GM23338 (cell line): ENCODE data around the gene TMEM174.
"Not testable (repeated sequence)": the region's sequence is repeated elsewhere in the genome, so short reads cannot be mapped to it uniquely, and the experiment has no call there.

Experiments used
- CREB1 ChIP-seq: fragments of 250-450 bp; sonication (Bioruptor Pico); IDR thresholded peaks from 2 replicates; pipeline ENCODE4 v1.5.0; 2020; ENCODE audit warnings: low read depth, mild to moderate bottlenecking, moderate library complexity
- EZH2 ChIP-seq: fragments of 200-600 bp; sonication (generic); IDR thresholded peaks from one replicate; pipeline ENCODE4 v1.8.0; 2017; ENCODE audit warnings: antibody characterized with exemption, mild to moderate bottlenecking, low read depth; ENCODE audit not compliant: unreplicated experiment
- EZH2phosphoT487 ChIP-seq: fragments of 200-600 bp; sonication (generic); IDR thresholded peaks from one replicate; pipeline ENCODE4 v1.8.1; 2018; ENCODE audit warnings: antibody characterized with exemption; ENCODE audit not compliant: unreplicated experiment
- JUNB ChIP-seq: IDR thresholded peaks from one replicate; pipeline ENCODE4 v1.6.1; 2016; ENCODE audit warnings: antibody characterized with exemption; ENCODE audit not compliant: unreplicated experiment
- POLR2AphosphoS5 ChIP-seq: IDR thresholded peaks from 2 replicates; pipeline ENCODE4 v1.6.1; 2016; ENCODE audit warnings: antibody characterized with exemption, low read depth
- ZNF331 ChIP-seq: fragments of 250-450 bp; sonication (Bioruptor Pico); IDR thresholded peaks from 2 replicates; pipeline ENCODE4 v1.5.0; 2020; ENCODE audit warnings: low read depth, mild to moderate bottlenecking, moderate library complexity
- TF ChIP-seq, protein P1 (sequence below), 2 experiments: fragments of 200-600 bp in 1 of 2; sonication (generic) in 1 of 2; conservative IDR thresholded peaks; 2 replicates each; pipeline versions ENCODE4 v1.5.1 to v1.6.1; 2016 to 2017; ENCODE audit warnings: antibody characterized with exemption in 2 of 2, low read depth in 2 of 2, mild to moderate bottlenecking in 2 of 2, moderate library complexity in 1 of 2
- TF ChIP-seq, protein P2 (sequence below): IDR thresholded peaks from one replicate; pipeline ENCODE4 v1.6.1; 2018; ENCODE audit warnings: antibody characterized with exemption; ENCODE audit not compliant: unreplicated experiment

DNA sequence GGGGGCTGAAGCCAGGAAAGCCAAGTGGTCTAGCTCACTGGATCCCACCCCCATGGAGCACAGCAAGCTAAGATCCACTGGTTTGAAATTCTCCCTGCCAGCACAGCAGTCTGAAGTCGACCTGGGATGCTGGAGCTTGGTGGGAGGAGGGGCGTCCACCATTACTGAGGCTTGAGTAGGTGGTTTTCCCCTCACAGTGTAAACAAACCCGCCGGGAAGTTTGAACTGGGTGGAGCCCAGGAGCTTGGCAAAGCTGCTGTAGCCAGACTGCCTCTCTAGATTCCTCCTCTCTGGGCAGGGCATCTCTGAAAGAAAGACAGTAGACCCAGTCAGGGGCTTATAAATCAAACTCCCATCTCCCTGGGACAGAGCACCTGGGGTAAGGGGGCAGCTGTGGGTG lies 34.2 kb downstream of the TMEM174 start:
- TF ChIP-seq EZH2; EZH2phosphoT487; ZNF331 (CRISPR knock-in tag); CREB1 (CRISPR knock-in tag); JUNB; POLR2AphosphoS5: not testable (repeated sequence)
- TF ChIP-seq, protein P1, sequence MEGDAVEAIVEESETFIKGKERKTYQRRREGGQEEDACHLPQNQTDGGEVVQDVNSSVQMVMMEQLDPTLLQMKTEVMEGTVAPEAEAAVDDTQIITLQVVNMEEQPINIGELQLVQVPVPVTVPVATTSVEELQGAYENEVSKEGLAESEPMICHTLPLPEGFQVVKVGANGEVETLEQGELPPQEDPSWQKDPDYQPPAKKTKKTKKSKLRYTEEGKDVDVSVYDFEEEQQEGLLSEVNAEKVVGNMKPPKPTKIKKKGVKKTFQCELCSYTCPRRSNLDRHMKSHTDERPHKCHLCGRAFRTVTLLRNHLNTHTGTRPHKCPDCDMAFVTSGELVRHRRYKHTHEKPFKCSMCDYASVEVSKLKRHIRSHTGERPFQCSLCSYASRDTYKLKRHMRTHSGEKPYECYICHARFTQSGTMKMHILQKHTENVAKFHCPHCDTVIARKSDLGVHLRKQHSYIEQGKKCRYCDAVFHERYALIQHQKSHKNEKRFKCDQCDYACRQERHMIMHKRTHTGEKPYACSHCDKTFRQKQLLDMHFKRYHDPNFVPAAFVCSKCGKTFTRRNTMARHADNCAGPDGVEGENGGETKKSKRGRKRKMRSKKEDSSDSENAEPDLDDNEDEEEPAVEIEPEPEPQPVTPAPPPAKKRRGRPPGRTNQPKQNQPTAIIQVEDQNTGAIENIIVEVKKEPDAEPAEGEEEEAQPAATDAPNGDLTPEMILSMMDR (conservative IDR thresholded peaks at IDR 0.05; ENCODE audit: low read depth in 2 of 2) = not testable (repeated sequence)
- TF ChIP-seq, protein P2, sequence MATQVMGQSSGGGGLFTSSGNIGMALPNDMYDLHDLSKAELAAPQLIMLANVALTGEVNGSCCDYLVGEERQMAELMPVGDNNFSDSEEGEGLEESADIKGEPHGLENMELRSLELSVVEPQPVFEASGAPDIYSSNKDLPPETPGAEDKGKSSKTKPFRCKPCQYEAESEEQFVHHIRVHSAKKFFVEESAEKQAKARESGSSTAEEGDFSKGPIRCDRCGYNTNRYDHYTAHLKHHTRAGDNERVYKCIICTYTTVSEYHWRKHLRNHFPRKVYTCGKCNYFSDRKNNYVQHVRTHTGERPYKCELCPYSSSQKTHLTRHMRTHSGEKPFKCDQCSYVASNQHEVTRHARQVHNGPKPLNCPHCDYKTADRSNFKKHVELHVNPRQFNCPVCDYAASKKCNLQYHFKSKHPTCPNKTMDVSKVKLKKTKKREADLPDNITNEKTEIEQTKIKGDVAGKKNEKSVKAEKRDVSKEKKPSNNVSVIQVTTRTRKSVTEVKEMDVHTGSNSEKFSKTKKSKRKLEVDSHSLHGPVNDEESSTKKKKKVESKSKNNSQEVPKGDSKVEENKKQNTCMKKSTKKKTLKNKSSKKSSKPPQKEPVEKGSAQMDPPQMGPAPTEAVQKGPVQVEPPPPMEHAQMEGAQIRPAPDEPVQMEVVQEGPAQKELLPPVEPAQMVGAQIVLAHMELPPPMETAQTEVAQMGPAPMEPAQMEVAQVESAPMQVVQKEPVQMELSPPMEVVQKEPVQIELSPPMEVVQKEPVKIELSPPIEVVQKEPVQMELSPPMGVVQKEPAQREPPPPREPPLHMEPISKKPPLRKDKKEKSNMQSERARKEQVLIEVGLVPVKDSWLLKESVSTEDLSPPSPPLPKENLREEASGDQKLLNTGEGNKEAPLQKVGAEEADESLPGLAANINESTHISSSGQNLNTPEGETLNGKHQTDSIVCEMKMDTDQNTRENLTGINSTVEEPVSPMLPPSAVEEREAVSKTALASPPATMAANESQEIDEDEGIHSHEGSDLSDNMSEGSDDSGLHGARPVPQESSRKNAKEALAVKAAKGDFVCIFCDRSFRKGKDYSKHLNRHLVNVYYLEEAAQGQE = not testable (repeated sequence)
